H1 (cell line): ENCODE results near the gene HAPLN3. TPM values are rescaled to one million over a fixed set of nuclear protein-coding genes. Genes with fewer than 3 reads are reported as not detected.

Experiments
- CTCF ChIA-PET: fragments of 300-600 bp; sonication (Branson Sonifier 250); formaldehyde crosslinking; loops from one replicate; lab custom pipeline; 2021; ENCODE audit not compliant: partially characterized antibody; lab: Charles Lee
- POLR2A ChIA-PET: fragments of 300-600 bp; sonication (Branson Sonifier 250); formaldehyde crosslinking; loops from one replicate; lab custom pipeline; 2021; ENCODE audit warnings: inconsistent platforms; ENCODE audit not compliant: partially characterized antibody; lab: Charles Lee
- DNase-seq, 2 experiments: peaks; one replicate each; pipeline versions ENCODE4 v3.0.0 to v3.0.0-alpha.2; 2010 to 2022; ENCODE audit warnings: low spot score in 2 of 2, low read depth in 1 of 2, mixed read lengths in 1 of 2
- FAIRE-seq: peaks from 2 replicates; lab custom pipeline; 2011; peaks lifted over from hg19 to GRCh38; lab: Jason Lieb, UNC
- H2AFZ ChIP-seq: 2 replicates; pipeline ENCODE4 v1.8.1; 2012; ENCODE audit warnings: low read length, inconsistent platforms
- H2AK5ac ChIP-seq: 2 replicates; pipeline ENCODE4 v1.6.1; 2013; ENCODE audit warnings: low read depth, low read length
- H2BK120ac ChIP-seq: replicated peaks from 2 replicates; pipeline ENCODE3; 2013; ENCODE audit warnings: low read depth, low read length, inconsistent platforms
- H2BK12ac ChIP-seq: 2 replicates; pipeline ENCODE4 v1.6.1; 2013; ENCODE audit warnings: low read depth, low read length
- H2BK15ac ChIP-seq: 2 replicates; pipeline ENCODE4 v1.6.1; 2013; ENCODE audit warnings: low read length
- H2BK20ac ChIP-seq: 2 replicates; pipeline ENCODE4 v1.6.1; 2013; ENCODE audit warnings: low read length
- H2BK5ac ChIP-seq: 2 replicates; pipeline ENCODE4 v1.6.1; 2013; ENCODE audit warnings: low read depth, low read length
- H3K14ac ChIP-seq: 2 replicates; pipeline ENCODE4 v1.6.1; 2013; ENCODE audit warnings: inconsistent platforms; ENCODE audit not compliant: insufficient read length
- H3K18ac ChIP-seq: 2 replicates; pipeline ENCODE4 v1.6.1; 2013; ENCODE audit warnings: low read length; ENCODE audit errors: extremely low read depth
- H3K23ac ChIP-seq: 2 replicates; pipeline ENCODE4 v1.6.1; 2013; ENCODE audit warnings: inconsistent platforms; ENCODE audit not compliant: insufficient read length
- H3K23me2 ChIP-seq: 2 replicates; pipeline ENCODE4 v1.6.1; 2013; ENCODE audit warnings: low read depth, low read length
- H3K27ac ChIP-seq: 2 replicates; pipeline ENCODE4 v1.6.1; 2011; ENCODE audit warnings: low read depth, low read length, inconsistent platforms
- H3K27me3 ChIP-seq, 4 experiments: replicated peaks in 1 of 4; 1 replicate in 1 of 4; 2 replicates in 3 of 4; pipeline versions ENCODE4 v1.6.1 to v1.8.1; 2011 to 2013; ENCODE audit warnings: low read length in 3 of 4, mild to moderate bottlenecking in 3 of 4, inconsistent platforms in 2 of 4, mixed read lengths in 2 of 4, moderate library complexity in 1 of 4; ENCODE audit not compliant: control insufficient read depth in 3 of 4, insufficient read depth in 3 of 4; ENCODE audit errors: extremely low read depth in 1 of 4
- H3K36me3 ChIP-seq, 4 experiments: 2 replicates each; pipeline versions ENCODE4 v1.6.1 to v1.8.1; 2011 to 2013; ENCODE audit warnings: mild to moderate bottlenecking in 4 of 4, low read length in 3 of 4, moderate library complexity in 2 of 4, control low read depth in 1 of 4, inconsistent platforms in 1 of 4; ENCODE audit not compliant: insufficient read depth in 4 of 4, control insufficient read depth in 2 of 4
- H3K4ac ChIP-seq: replicated peaks from 2 replicates; pipeline ENCODE3; 2013; ENCODE audit warnings: low read length, low read depth, mixed read lengths, inconsistent platforms; ENCODE audit not compliant: insufficient read length
- H3K4me1 ChIP-seq, 4 experiments: replicated peaks in 1 of 4; 1 replicate in 1 of 4; 2 replicates in 3 of 4; pipeline versions ENCODE4 v1.6.1 to v1.8.1; 2011 to 2013; ENCODE audit warnings: low read length in 3 of 4, inconsistent platforms in 2 of 4, mixed read lengths in 1 of 4; ENCODE audit not compliant: insufficient read depth in 4 of 4, control insufficient read depth in 3 of 4
- H3K4me2 ChIP-seq, 2 experiments: 2 replicates each; pipeline versions ENCODE4 v1.6.1 to v1.8.1; 2011 to 2013; ENCODE audit warnings: low read depth in 2 of 2, low read length in 2 of 2, control low read depth in 1 of 2, inconsistent platforms in 1 of 2, mild to moderate bottlenecking in 1 of 2; ENCODE audit not compliant: insufficient read depth in 1 of 2
- H3K4me3 ChIP-seq, 4 experiments: fragments of 200-600, 300-600 bp in 1 of 4; sonication (generic), shearing (Covaris generic), sonication (Bioruptor Twin) in 1 of 4; 2 replicates each; pipeline versions ENCODE4 v1.5.1 to v1.8.1; 2011 to 2016; ENCODE audit warnings: low read length in 4 of 4, low read depth in 3 of 4, control low read depth in 2 of 4, inconsistent platforms in 2 of 4, mild to moderate bottlenecking in 2 of 4, mixed read lengths in 1 of 4, moderate library complexity in 1 of 4; ENCODE audit not compliant: insufficient read depth in 2 of 4; ENCODE audit errors: extremely low read depth in 1 of 4
- H3K56ac ChIP-seq: replicated peaks from 2 replicates; pipeline ENCODE3; 2013; ENCODE audit warnings: low read depth, mild to moderate bottlenecking, mixed read lengths, low read length, inconsistent platforms; ENCODE audit not compliant: insufficient read length
- H3K79me1 ChIP-seq: 2 replicates; pipeline ENCODE4 v1.6.1; 2013; ENCODE audit warnings: low read depth, low read length, control low read depth
- H3K79me2 ChIP-seq, 2 experiments: 2 replicates each; pipeline versions ENCODE4 v1.6.1 to v1.8.1; 2012 to 2013; ENCODE audit warnings: low read length in 2 of 2, mild to moderate bottlenecking in 2 of 2, inconsistent platforms in 1 of 2; ENCODE audit not compliant: insufficient read depth in 2 of 2, control insufficient read depth in 1 of 2
- H3K9ac ChIP-seq, 4 experiments: replicated peaks in 1 of 4; 1 replicate in 1 of 4; 2 replicates in 3 of 4; pipeline versions ENCODE4 v1.6.1 to v1.8.1; 2011 to 2013; ENCODE audit warnings: low read depth in 3 of 4, low read length in 3 of 4, control low read depth in 2 of 4, mild to moderate bottlenecking in 2 of 4, moderate library complexity in 2 of 4, inconsistent platforms in 1 of 4; ENCODE audit errors: extremely low read depth in 1 of 4
- H3K9me3 ChIP-seq, 2 experiments: 2 replicates each; pipeline versions ENCODE4 v1.6.1 to v1.8.1; 2012 to 2013; ENCODE audit warnings: mild to moderate bottlenecking in 2 of 2, moderate library complexity in 2 of 2, control low read depth in 1 of 2, inconsistent platforms in 1 of 2, low read depth in 1 of 2, low read length in 1 of 2, mixed read lengths in 1 of 2; ENCODE audit not compliant: insufficient read depth in 2 of 2
- H4K20me1 ChIP-seq, 2 experiments: replicated peaks in 1 of 2; 2 replicates each; pipeline versions ENCODE3 to v1.8.1; 2011 to 2013; ENCODE audit warnings: inconsistent platforms in 2 of 2, low read length in 2 of 2, mild to moderate bottlenecking in 1 of 2; ENCODE audit not compliant: insufficient read depth in 2 of 2, control insufficient read depth in 1 of 2
- H4K5ac ChIP-seq: 2 replicates; pipeline ENCODE4 v1.6.1; 2013; ENCODE audit warnings: low read length, low read depth, mixed read lengths, inconsistent platforms; ENCODE audit not compliant: insufficient read length
- H4K8ac ChIP-seq: 2 replicates; pipeline ENCODE4 v1.8.0; 2013; ENCODE audit warnings: mild to moderate bottlenecking, moderate library complexity, low read length, inconsistent platforms; ENCODE audit not compliant: insufficient read depth; ENCODE audit errors: extremely low read depth
- H4K91ac ChIP-seq: replicated peaks from 2 replicates; pipeline ENCODE3; 2013; ENCODE audit warnings: low read length, mixed read lengths, inconsistent platforms; ENCODE audit not compliant: insufficient read length
- POLR2A ChIP-seq, 2 experiments: IDR thresholded peaks; 1 replicate in 1 of 2; 2 replicates in 1 of 2; pipeline ENCODE4 v1.6.1; 2011; ENCODE audit warnings: low read depth in 2 of 2, low read length in 2 of 2, mild to moderate bottlenecking in 2 of 2; ENCODE audit errors: control extremely low read depth in 1 of 2
- POU5F1 ChIP-seq: IDR thresholded peaks from 2 replicates; pipeline ENCODE4 v1.6.1; 2011; ENCODE audit warnings: low read depth, mild to moderate bottlenecking, low read length, moderate library complexity
- WGBS, 2 experiments: shearing (Covaris generic) in 1 of 2; methylation state at CpG; one replicate each; pipeline versions ENCODE4 v1.1.6 to v1.1.7; 2013 to 2015; ENCODE audit warnings: low lambda C conversion rate in 2 of 2, mixed read lengths in 2 of 2, inconsistent platforms in 1 of 2, low coverage in 1 of 2, missing lambda C conversion rate in 1 of 2; ENCODE audit not compliant: insufficient replicate concordance in 2 of 2, insufficient coverage in 1 of 2, insufficient read length in 1 of 2; ENCODE audit errors: extremely low coverage in 1 of 2, missing lambda C conversion rate in 1 of 2; 5-methylcytosine and 5-hydroxymethylcytosine counted together
- polyA plus RNA-seq, 7 experiments: library from polyadenylated mRNA; depleted of rRNA in 3 of 7; stranded (reverse) in 5 of 7; unstranded in 2 of 7; fragments of >200 nt in 5 of 7; fragments of 200-250 nt in 2 of 7; gene quantifications; 1 replicate in 5 of 7; 2 replicates in 1 of 7; 4 replicates in 1 of 7; pipeline versions ENCODE4 v1.2.1 to v1.2.3, GENCODE V29; 2011 to 2013; ENCODE audit warnings: missing spikeins in 2 of 7, mixed read lengths in 2 of 7
- total RNA-seq: library from RNA; stranded (reverse); fragmentation: NEBNext Ultra II Directional; extraction: Animal tissue kit (Norgen Biotek cat#: 25700); gene quantifications from 2 replicates; pipeline ENCODE4 v1.2.1, GENCODE V29; 2021

Gene HAPLN3
- total and polyA plus RNA-seq, 2 of the 8 experiments (the other 6 are each of a cell fraction or from before 2014, with no cell fraction given), result 76.2 to 79.7 TPM

DNA sequence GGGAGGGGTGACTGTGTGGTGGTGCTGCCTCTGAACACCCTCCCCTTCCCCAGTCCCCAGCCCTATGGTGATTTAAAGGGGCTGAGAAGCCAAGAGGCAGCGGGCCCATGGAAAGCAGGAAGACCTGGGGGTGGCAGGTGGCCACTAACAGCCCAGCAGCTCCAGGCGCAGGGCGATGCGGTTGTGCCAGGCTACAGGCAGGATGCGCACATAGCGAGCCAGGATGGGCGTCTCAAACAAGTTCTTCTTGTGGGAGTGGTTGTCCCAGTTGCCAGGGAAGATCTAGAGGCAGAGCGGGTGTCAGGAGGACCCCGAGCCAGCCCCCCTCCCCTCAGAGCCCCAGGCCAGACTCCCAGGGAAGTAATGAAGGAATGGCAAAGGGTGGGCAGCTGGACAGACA lies 3.9 kb upstream of the HAPLN3 start:
- Histone ChIP-seq H3K14ac (no peak overlapping the region), H2BK15ac (no peak overlapping the region), H3K23ac (no peak overlapping the region), H4K20me1 (peaks cover 15 to 35% of the 10 kb centered on the region in 2 experiments), H2AK5ac (no peak overlapping the region), H4K8ac (no peak overlapping the region; the same call in 1 of the 2 replicates), H3K79me1 (peaks cover 13% of the 10 kb centered on the region), H3K4ac (no peak overlapping the region), H3K27ac (no peak overlapping the region; the same call in 1 of the 2 replicates), H2AFZ (no peak overlapping the region), H4K91ac (no peak overlapping the region), H3K4me1 (peaks cover 0 to 39% (median 21%) of the 10 kb centered on the region in 4 experiments; a peak in 6 of 7 replicates), H3K36me3 (peaks cover 33 to 65% (median 48%) of the 10 kb centered on the region in 4 experiments), H2BK5ac (no peak overlapping the region), H4K5ac (no peak overlapping the region), H3K56ac (no peak overlapping the region), H3K4me3 (no peak overlapping the region), H3K23me2 (peaks cover 14% of the 10 kb centered on the region; the same call in 1 of the 2 replicates), H3K27me3 (no peaks in the 10 kb centered on the region), H2BK12ac (no peak overlapping the region), H2BK120ac (no peak overlapping the region), H2BK20ac (no peak overlapping the region), H3K4me2 (peak overlapping the region in 1 of 2 experiments; percentile 9; a peak in 1 of 4 replicates), H3K18ac (no peak overlapping the region), H3K9ac (no peak overlapping the region), H3K9me3 (no peaks in the 10 kb centered on the region; a peak in 1 of 4 replicates), H3K79me2 (peaks cover 0 to 21% of the 10 kb centered on the region in 2 experiments; a peak in 1 of 4 replicates)
- no peak for DNase-seq
- no peak for FAIRE-seq
- ChIA-PET POLR2A (interaction anchor here (0.8 to 27.2 kb wide), 9 partner anchors 7 to 139 kb away, joined by 3 to 607 read pairs (median 4); partner anchors contain the start of gene MFGE8), CTCF (interaction anchor here (1.0 to 1.6 kb wide), 2 partner anchors 96 to 105 kb away, joined by 4 to 6 read pairs; no protein-coding TSS in a partner anchor)
- TF ChIP-seq POLR2A (IDR thresholded peaks at IDR 0.05; ENCODE audit: control extremely low read depth in 1 of 2, low read depth in 2 of 2, low read length in 2 of 2) (peak in 1 of 2 experiments; percentile 31; a peak in 1 of 3 replicates), POU5F1 (no peak)
- WGBS, 2 experiments, result 89% methylated on average over 8 of the region's 9 CpGs; no CpG with 5 or more reads in 1 of the 2 experiments
